ENCODE data around the gene F2.
"Not testable (repeated sequence)": the region's sequence is repeated elsewhere in the genome, so short reads cannot be mapped to it uniquely, and the experiment has no call there.

F2 gene

DNA sequence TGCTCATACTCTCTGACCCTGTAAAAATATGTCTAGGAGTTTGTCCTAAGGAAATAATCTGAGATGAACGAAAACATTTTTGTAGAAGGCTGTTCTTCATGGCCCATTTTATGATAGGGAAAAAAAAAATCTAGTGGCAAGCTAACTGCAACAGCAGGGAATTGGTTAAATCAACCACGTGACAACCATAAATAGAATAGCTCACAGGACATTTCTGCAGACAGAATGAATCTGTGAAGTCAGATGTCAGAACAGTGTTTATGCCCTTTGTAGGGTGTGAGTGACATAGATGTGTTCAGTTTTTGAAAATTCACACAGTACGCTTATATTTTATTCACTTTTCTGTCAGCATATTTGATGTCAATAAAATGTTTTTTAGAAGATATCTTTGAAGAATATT lies 34.6 kb upstream of the F2 start:
- DNase-seq = peak in 1 of 51 donors; percentile 35

GRCh38 chr11:46686886-46687795 lies 31.9 kb upstream of the F2 start:
- peak in 8 of 51 donors; percentile 12 to 52 (median 30) for DNase-seq

GRCh38 chr11:46690702-46691101 lies 28.3 kb upstream of the F2 start:
- no peak for DNase-seq

- DNase-seq = no peak
Measured at GRCh38 chr11:46692450-46692849, 26.6 kb upstream of the F2 start.

GRCh38 chr11:46693597-46694012 lies 25.4 kb upstream of the F2 start:
- peak in 2 of 51 donors; percentile 40 to 59 for DNase-seq

DNA sequence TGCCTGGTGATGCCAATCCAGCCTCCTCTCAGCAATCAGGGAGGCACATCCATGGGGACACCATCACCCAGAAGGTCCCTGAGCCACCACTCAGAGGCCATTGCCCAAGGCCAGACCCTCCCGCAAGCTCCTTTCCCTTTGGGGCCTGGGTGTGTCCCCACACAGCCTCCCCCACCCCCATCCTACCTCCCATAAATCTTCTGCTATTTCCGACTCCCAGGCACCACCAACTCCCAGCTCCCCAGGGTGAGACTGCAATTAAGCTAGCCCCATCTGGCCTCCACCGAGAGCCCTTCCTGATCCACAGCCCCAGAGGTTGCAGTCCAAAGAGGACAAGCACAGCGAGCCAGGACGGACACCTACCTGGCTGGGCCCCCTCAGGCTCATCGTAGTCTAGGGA lies 24.9 kb upstream of the F2 start:
- DNase-seq = no peak

DNA sequence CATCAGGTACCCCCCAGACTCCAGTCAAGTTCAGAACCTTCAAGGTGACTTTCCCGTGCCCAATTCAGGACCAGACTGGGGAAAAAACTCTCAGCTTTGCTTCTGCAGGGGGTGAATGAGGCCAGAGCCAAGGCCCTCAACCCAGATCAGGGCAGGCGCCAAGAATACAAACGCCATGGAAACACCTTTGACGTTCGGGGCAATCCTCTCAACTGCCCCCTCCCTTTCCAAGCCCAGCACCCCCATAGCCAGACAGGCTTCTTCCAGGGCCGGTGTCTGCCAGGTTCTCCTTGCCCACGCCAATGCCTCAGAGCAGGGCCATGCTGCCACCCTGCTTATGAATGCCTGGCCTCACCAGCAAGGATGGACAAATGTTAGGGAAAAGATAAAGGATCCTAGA lies 24.4 kb upstream of the F2 start:
- DNase-seq = peak in 3 of 51 donors; percentile 19 to 45 (median 35)

- no peak for DNase-seq
Measured at GRCh38 chr11:46695345-46696211, 23.4 kb upstream of the F2 start.

DNA sequence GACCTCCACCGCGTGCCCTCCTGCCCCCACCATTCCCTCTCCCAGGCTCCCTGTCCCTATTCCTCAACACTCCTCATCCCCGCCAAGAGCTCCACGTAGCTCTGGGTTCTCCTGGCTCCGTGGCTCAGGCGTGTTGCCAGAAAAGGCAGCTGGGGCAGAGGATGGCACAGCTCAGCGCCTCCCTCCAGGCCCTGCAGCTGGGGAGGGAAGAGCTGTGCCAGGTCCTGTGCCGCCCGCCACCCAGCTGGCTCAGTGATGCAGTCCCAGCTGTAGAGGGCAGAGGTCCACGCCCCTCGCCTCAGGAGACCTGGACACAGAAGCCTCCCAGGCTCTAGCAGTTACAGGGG lies 22.8 kb upstream of the F2 start:
- DNase-seq = peak; percentile 19 to 97 (median 86)

- DNase-seq = peak in 36 of 51 donors; percentile 15 to 85 (median 56)
Measured at GRCh38 chr11:46697303-46697702, 21.7 kb upstream of the F2 start.

DNA sequence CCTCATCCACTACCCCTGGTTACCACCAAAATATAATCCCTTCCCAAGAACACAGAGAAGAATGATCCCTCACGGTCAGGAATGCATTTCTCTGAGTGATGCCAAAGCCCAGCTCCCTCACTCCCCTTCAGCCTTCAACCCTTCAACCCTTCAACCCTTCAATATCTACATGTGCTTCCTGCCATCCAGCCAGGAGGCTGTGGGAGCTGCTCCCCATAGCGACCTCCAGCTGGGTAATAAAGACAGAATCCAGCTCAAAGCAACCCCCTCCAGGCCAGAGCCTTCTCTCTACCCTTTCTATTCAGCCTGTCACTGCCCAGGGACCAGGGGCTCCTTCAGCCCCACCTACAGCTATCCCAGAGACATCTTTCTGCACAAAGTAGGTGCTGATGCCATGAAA lies 21.3 kb upstream of the F2 start:
- no peak for DNase-seq

- DNase-seq = no peak
Measured at GRCh38 chr11:46698597-46698996, 20.4 kb upstream of the F2 start.

DNA sequence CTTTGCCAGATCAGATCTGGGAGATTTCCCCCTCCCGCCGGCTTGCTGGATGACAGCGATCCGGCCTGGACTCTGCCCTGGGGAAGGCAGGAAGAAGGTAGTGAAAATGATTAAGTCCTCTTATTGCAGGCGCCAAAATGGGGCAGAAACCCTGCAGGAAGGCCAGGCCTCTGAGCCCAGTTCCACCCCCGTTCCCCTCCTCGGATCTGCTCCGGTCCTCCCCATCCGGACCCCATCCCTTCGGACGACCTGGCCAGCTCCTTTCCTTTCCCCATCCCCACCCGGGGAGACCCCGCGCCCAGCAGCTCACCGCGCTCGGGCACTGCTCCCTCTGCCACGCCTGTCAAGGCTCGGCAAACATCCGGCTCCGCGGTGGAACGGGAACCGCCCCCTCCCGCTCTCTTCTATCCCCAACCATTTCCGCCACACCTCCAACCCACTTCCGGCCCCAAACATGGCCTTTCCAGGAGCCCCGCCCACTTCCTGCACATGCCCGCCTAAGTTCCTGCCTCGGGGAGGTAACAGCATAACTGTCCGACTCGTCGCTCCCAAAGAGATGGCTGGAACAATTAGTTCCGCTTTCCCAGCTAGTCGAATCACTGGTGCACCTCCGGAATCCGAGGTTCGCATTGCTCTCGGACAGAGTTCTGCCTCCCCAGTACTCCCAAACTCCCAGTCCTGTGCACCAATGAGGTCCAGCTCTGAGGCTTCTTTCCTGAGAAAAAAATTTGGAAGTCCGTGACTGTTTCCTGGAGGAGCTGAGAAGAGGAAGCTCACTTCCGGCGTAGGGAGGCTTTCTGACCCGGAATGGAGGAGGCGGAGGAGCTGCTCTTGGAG lies 18.6 kb upstream of the F2 start, which contains the start of the genes ARHGAP1 and ZNF408:
TSS of gene ARHGAP1 (minus strand) at position 379 of the 837 bp plus-strand sequence. CDS start 4,512 bp downstream, outside the sequence.
TSS of gene ZNF408 (plus strand) at position 791 of the 837 bp plus-strand sequence. CDS start at position 808, 17 bp downstream.
- DNase-seq = peak; percentile 68 to 99 (median 96)

- no peak for DNase-seq
Measured at GRCh38 chr11:46701078-46701654, 17.8 kb upstream of the F2 start.

GRCh38 chr11:46705070-46705688 lies 13.8 kb upstream of the F2 start:
- DNase-seq = no peak

- no peak for DNase-seq
Measured at GRCh38 chr11:46706886-46707285, 12.1 kb upstream of the F2 start.

GRCh38 chr11:46709351-46709750 lies 9.7 kb upstream of the F2 start:
- not testable (repeated sequence) for DNase-seq

DNA sequence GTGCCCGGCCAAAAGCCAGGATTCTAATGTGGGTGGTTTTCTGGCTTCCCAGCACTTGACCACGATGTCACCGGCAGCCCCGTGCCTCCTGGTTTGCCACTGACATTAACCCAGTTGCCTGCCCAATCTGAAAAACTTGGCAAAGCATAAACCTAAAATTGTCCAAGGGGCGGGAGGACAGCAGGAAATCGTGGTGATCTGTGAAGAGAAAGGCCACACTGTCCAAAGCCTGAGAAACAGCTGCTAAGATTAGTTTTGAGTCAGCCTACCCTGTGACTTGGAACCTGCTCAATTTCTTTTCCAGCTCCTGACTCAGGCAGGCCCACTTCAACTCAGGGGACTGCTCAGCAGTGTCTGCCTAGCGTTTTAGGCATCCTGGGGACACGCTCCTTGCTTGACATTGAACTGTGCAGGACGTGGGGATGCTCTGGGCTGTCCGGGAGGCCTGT lies 8.2 kb upstream of the F2 start:
- peak in 11 of 51 donors; percentile 3 to 64 (median 24) for DNase-seq

GRCh38 chr11:46711303-46711702 lies 7.7 kb upstream of the F2 start:
- no peak for DNase-seq

Data from hypothalamus (tissue), 51 donors.